ACC112 (cell line): ENCODE measurements around the gene CHD9NB.

Source experiments
- H2AFZ ChIP-seq: fragments of 200-600 bp; sonication (generic); one replicate; pipeline ENCODE4 v1.6.0; 2017; ENCODE audit warnings: antibody characterized with exemption, low read length; ENCODE audit not compliant: unreplicated experiment
- H3K27ac ChIP-seq: fragments of 200-600 bp; sonication (generic); 2 replicates; pipeline ENCODE4 v1.5.1; 2014; ENCODE audit warnings: low read depth, mild to moderate bottlenecking, antibody characterized with exemption, low read length, moderate library complexity
- H3K27me3 ChIP-seq: fragments of 200-600 bp; sonication (generic); 2 replicates; pipeline ENCODE4 v1.6.1; 2014; ENCODE audit warnings: mild to moderate bottlenecking, antibody characterized with exemption, low read length, moderate library complexity, mixed read lengths; ENCODE audit not compliant: insufficient read depth
- H3K36me3 ChIP-seq: fragments of 200-600 bp; sonication (generic); 2 replicates; pipeline ENCODE4 v1.6.1; 2016; ENCODE audit warnings: mild to moderate bottlenecking, antibody characterized with exemption, low read length, moderate library complexity, mixed read lengths; ENCODE audit not compliant: insufficient read depth
- H3K4me1 ChIP-seq: fragments of 200-600 bp; sonication (generic); one replicate; pipeline ENCODE4 v1.6.1; 2016; ENCODE audit warnings: low read length, mixed read lengths; ENCODE audit not compliant: insufficient read depth, unreplicated experiment, control insufficient read depth
- H3K4me3 ChIP-seq: fragments of 200-600 bp; sonication (generic); 2 replicates; pipeline ENCODE4 v1.5.1; 2014; ENCODE audit warnings: mild to moderate bottlenecking, low read depth, low read length
- H3K79me2 ChIP-seq: fragments of 200-600 bp; sonication (generic); one replicate; pipeline ENCODE4 v1.6.0; 2016; ENCODE audit warnings: low read length; ENCODE audit not compliant: control insufficient read depth, unreplicated experiment, insufficient read depth

Gene CHD9NB

DNA sequence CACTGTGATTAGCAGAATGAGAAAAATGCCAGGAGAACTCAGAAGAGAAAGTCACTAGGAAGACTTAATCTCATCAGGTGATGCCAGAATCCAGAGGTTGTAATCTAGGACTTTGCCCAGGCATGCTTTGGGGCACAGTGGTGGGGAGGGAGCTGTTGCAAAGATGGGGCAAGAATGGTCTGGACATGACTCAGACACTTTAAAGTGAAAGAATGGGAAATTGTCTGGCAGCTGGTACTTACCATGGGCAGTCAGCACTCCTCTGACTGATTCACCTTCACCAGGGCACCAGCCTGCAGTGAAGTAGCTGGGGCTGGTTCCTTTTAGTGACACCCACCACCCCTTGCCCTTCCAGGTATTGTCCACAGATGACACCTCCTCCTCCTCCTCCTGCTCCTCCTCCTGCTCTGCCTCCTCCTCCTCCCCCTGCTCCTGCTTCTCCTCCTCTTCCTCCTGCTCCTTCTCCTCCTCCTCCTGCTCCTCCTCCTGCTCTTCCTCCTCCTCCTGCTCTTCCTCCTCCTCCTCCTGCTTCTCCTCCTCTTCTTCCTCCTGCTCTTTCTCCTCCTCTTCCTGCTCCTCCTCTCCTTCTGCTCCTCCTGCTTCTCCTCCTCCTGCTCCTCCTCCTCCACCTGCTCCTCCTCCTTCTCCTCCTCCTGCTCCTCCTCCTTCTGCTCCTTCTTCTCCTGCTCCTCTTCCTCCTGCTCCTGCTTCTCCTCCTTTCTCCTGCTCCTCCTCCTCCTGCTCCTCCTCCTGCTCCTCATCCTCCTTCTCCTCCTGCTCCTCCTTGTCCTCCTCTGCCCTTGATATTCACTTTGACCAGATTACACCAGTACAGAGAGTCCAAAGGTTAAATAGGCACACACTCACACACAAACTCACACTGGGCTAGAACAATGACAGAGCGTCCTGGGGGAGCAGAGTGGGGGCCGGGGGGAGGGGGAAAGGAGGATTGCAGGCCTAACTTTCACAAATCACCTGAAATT lies at the start of gene CHD9NB:
CHD9NB (minus strand) TSS at position 379 of the 983 bp plus-strand sequence. CDS start 8,739 bp downstream, outside the sequence.
- H3K36me3 ChIP-seq, result no peaks in the 10 kb centered on the region
- H2AFZ ChIP-seq, result no peak within 1 kb of the TSS
- peaks cover 29% of the 10 kb centered on the region for H3K4me1 ChIP-seq
- peak within 1 kb of the TSS; percentile 83 for H3K27ac ChIP-seq
- peak within 1 kb of the TSS; percentile 69 for H3K4me3 ChIP-seq
- H3K79me2 ChIP-seq, result peaks cover 21% of the 10 kb centered on the region
- H3K27me3 ChIP-seq, result no peaks in the 10 kb centered on the region

DNA sequence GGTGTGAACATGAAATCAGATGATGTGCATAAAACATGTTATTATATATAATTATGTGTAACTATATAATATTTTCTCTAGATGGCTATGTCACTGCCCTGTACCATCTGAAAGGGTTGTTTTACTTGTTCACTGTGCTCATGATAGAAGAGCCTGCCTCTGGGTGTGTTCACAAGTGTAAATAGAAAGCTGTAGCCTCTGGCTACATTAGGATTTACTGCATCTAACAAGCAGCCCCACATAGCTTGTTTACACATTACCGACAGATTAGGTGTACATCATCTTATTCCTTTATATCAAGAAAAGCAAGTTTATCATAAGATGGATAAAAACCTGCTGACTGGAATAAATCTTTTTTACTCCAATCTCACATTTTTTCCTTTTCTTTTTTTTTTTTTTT lies 48.2 kb upstream of the CHD9NB start:
- no peaks in the 10 kb centered on the region for H3K27me3 ChIP-seq
- H3K4me1 ChIP-seq, result peaks cover 29% of the 10 kb centered on the region
- H3K79me2 ChIP-seq, result peaks cover 51% of the 10 kb centered on the region
- no peaks in the 10 kb centered on the region; the same call in 1 of the 2 replicates for H3K36me3 ChIP-seq
- H3K4me3 ChIP-seq, result peak overlapping the region; percentile 72; the same call in 1 of the 2 replicates
- H2AFZ ChIP-seq, result no peak overlapping the region
- H3K27ac ChIP-seq, result peak overlapping the region; percentile 96

DNA sequence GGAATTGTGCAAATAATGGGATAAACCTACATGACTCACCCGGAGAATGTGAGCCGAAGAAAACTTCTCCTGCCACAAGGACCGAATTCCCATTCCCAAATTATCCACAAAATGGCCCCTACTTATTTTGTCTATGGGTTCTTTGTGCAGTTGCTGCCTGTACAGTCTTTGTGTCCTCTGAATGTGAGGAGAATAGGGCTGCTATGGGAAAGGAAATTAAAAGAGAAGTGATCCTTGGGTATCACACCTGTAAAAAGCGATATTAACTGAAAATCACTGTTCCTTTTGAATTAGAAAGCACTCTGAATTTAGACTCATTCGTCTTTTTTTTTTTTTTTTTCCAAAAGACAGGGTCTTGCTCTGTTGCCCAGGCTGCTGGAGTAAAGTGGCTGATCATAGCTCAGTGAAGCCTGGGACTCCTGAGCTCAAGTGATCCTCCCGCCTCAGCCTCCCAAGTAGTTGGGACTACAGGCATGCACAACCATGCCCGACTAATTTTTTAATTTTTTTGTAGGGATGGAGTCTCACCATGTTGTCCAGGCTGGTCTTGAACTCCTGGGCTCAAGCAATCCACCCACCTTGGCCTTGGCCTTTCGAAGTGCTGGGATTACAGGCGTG lies 47.5 kb upstream of the CHD9NB start:
- peak overlapping the region; percentile 72 for H3K4me3 ChIP-seq
- H3K36me3 ChIP-seq, result no peaks in the 10 kb centered on the region; the same call in 1 of the 2 replicates
- no peak overlapping the region for H2AFZ ChIP-seq
- peak overlapping the region; percentile 96 for H3K27ac ChIP-seq
- H3K4me1 ChIP-seq, result peaks cover 29% of the 10 kb centered on the region
- no peaks in the 10 kb centered on the region for H3K27me3 ChIP-seq
- peaks cover 51% of the 10 kb centered on the region for H3K79me2 ChIP-seq

DNA sequence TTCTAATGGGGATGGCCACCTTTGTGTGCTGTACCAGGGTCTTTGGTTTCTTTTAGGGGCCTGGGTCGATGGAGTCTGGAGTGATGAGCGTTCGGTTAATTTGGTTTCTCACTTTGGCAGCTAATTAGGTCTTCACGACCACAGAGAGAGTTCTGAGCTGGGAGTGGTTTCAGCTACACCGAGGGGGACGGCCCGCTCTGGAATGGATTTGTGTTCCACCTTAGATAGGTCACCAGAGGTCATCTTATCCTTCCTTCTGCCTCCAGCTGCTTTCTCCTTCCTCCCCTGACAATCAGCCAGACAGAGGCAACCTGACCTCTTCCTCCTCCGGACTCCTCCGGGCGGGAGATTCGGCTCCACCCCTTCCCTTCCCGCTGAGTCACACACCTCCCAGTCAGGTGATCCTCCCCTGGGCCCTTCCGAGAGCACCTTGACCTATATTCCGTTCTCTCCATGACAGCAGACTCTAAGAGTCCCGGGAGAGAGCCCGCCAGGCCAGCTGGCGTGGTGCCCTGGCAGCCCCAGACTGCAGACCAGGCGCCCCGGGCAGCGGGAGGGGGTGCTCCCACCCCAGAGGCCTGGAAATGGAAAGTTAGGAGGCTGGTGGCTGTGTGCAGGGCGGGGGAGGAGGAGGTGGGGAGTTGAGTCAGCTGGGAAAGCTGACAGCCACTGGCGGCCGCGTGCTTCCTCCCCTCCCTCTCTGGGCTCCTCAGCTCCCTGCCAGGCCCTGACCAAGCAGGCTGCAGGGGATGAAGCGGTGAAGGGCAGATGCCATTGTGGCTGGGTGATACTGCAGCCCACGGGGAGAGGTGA lies 46.8 kb upstream of the CHD9NB start:
- Histone ChIP-seq H2AFZ (peak overlapping the region; percentile 54), H3K79me2 (peaks cover 45% of the 10 kb centered on the region), H3K4me3 (peak overlapping the region; percentile 72), H3K27me3 (no peaks in the 10 kb centered on the region), H3K4me1 (peaks cover 33% of the 10 kb centered on the region), H3K27ac (peak overlapping the region; percentile 96), H3K36me3 (no peaks in the 10 kb centered on the region; the same call in 1 of the 2 replicates)

DNA sequence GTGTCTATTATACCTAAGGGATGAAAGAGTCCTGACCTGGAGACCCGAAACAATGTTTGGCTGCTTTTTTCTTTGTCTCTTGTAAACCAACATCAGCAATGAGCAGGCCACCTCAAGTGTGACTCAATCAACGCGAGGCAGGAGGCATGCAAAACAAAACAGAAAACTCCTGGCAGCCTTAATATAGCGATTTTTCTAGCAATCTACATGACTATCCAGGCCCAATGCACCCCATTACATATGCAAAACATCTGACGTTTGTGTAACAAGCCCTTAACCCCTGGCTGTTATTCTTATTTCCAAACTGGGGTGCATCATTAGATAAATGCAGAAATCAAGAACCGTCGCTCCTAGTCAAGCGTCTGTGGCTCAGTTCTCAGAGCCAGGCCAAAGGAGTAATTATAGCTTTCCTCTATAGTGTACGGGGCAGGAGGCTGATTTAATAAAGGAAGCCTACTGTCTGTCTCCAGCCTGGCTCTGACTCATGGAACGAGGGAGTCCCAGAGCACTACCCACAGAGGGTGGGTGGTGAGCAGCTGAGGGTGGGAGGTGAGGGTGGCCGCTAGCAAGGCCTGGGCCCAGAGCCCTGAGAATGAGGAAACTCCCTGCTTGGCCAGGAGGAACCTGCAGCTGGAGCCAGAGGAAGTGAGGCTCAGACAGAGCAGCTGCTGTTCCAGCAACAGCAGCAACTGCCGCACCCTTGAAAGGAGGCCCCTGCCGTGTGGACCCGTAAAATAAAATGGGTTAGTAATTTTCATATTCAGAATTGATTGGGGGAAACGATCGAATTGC lies 46.0 kb upstream of the CHD9NB start:
- Histone ChIP-seq H3K27ac (peak overlapping the region; percentile 96), H3K27me3 (no peaks in the 10 kb centered on the region), H3K4me3 (peak overlapping the region; percentile 72), H3K36me3 (no peaks in the 10 kb centered on the region), H3K4me1 (peaks cover 37% of the 10 kb centered on the region), H2AFZ (peak overlapping the region; percentile 1), H3K79me2 (peaks cover 47% of the 10 kb centered on the region)

DNA sequence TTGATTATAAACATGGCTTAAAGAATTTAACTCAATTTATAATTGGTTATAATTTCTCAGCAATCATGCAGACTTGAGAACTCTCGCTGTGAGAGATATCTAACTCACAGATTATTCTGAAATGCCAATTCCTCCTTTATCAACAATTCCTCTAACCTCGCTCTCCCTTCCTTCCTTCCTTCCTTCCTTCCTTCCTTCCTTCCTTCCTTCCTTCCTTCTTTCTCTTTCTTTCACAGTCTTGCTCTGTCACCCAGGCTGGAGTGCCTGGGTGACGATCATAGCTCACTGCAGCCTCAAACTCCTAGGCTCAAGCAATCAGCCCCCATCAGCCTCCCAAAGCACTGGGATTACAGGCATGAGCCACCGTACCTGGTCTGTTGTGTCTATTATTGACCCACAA lies 44.5 kb upstream of the CHD9NB start:
- no peak overlapping the region for H2AFZ ChIP-seq
- peaks cover 46% of the 10 kb centered on the region for H3K79me2 ChIP-seq
- no peak overlapping the region for H3K4me3 ChIP-seq
- H3K36me3 ChIP-seq, result no peaks in the 10 kb centered on the region
- H3K27me3 ChIP-seq, result no peaks in the 10 kb centered on the region
- peaks cover 38% of the 10 kb centered on the region for H3K4me1 ChIP-seq
- H3K27ac ChIP-seq, result peak overlapping the region; percentile 96

DNA sequence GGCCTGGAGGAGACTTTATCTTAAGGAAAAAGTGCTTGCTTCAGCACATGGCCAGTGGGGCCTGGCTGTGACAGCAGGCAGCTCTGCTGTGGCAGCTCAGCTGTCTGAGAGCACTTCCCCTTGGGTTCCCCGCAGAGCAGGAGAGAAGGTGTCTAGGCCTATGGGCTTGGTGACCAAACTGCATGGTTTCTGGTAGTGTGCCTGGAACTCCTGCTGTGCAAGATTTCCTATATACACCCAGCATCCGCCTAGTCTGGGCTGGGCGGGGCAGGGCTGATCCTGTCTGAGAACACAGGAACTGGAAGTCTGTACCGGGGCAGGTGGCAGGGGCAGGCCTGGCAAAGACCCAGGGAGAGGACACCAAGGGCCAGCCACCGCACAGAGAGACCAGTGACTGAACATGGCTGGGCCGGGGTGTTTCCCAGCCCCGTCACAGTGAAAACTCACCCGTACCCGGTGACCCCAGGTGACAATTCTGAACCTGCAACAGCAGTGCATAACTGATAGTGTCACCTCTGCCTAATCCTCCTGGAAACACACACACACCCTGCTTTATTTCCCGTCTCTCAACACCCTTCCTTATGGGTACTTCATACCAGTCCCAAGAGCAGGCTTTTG lies 41.4 kb upstream of the CHD9NB start:
- Histone ChIP-seq H3K36me3 (no peaks in the 10 kb centered on the region), H3K79me2 (peaks cover 36% of the 10 kb centered on the region), H3K4me3 (no peak overlapping the region), H3K27me3 (no peaks in the 10 kb centered on the region), H3K27ac (no peak overlapping the region), H2AFZ (no peak overlapping the region), H3K4me1 (peaks cover 43% of the 10 kb centered on the region)

DNA sequence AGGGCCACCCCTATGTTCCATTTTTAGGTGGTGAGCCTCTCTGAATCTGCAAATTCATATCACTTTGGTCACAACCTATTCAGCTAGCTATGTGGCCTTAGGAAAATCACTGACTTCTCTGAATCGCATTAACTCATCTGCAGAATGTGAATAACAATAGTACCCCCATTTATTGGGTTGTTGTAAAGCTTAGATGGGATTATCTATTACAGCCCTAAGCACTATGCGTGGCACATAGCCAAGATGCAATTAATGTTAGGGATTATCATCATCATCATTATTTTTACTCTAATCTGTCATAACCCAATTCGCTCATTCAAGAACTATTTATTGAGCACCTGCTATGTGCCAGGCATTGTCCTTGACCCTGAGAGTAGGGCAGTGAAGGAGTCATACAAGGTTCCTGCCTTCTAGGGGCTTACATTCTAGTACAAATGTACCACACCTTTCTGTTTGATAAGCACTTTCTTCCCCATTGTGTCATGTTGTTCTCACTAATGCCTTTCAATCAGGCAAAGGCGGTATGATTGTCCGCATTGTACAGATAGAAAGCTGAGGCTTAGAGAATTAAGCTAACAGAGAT lies 40.6 kb upstream of the CHD9NB start:
- H3K79me2 ChIP-seq, result peaks cover 36% of the 10 kb centered on the region
- H3K36me3 ChIP-seq, result no peaks in the 10 kb centered on the region
- no peaks in the 10 kb centered on the region for H3K27me3 ChIP-seq
- peaks cover 42% of the 10 kb centered on the region for H3K4me1 ChIP-seq
- H3K4me3 ChIP-seq, result no peak overlapping the region
- H2AFZ ChIP-seq, result no peak overlapping the region
- H3K27ac ChIP-seq, result no peak overlapping the region

DNA sequence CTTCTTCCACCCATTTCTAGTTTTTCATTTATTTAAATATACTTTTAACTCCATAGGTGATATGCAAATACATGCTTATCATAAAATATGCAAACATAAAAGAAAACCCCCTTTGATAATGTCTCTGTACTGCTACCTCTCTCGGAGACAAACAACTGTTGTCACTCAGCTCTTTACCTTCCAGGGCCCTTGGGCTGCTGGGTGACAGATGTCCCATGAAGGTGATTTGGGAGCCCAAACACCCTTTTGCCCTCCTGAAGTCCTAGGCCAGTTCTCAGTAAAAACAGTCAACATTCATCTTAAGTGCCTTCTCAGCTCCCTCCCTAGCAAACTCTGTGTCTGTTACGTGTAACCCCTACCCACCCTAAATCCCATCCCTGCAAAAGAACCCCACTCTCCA lies 39.6 kb upstream of the CHD9NB start:
- Histone ChIP-seq H3K79me2 (peaks cover 34% of the 10 kb centered on the region), H3K4me3 (0 out of 2 replicates have a peak overlapping the region, but pooled peaks have one; percentile 57), H2AFZ (no peak overlapping the region), H3K36me3 (no peaks in the 10 kb centered on the region), H3K27me3 (no peaks in the 10 kb centered on the region), H3K4me1 (peaks cover 40% of the 10 kb centered on the region), H3K27ac (peak overlapping the region; percentile 92)
